Caco-2 (cell line): ENCODE results near the gene GGCT. TPM values are rescaled to one million over a fixed set of nuclear protein-coding genes. Genes with fewer than 3 reads are reported as not detected.

Experiments
- BruUV-seq: library from RNA; stranded (reverse); fragments of 400-500 nt; replicated peaks from 2 replicates; lab custom pipeline; 2021; lab: Mats Ljungman, UMichigan
- CTCF ChIA-PET: fragments of 300-600 bp; sonication (Branson Sonifier 250); formaldehyde crosslinking; loops from one replicate; lab custom pipeline; 2022; ENCODE audit warnings: antibody characterized with exemption; lab: Charles Lee
- POLR2A ChIA-PET: fragments of 300-600 bp; sonication (Branson Sonifier 250); formaldehyde crosslinking; loops from one replicate; lab custom pipeline; 2022; ENCODE audit warnings: antibody characterized with exemption; lab: Charles Lee
- DNase-seq, 2 experiments: peaks; one replicate each; pipeline versions ENCODE4 v3.0.0 to v3.0.0-alpha.2; 2020 to 2022
- H3K27me3 ChIP-seq: replicated peaks from 2 replicates; pipeline ENCODE4 v1.6.0; 2011; ENCODE audit warnings: low read length; ENCODE audit not compliant: control insufficient read depth, insufficient read depth
- H3K36me3 ChIP-seq: 2 replicates; pipeline ENCODE4 v1.5.1; 2011; ENCODE audit warnings: low read length; ENCODE audit not compliant: control insufficient read depth, insufficient read depth
- H3K4me1 ChIP-seq: fragments of 250-450 bp; sonication (Bioruptor Pico); 2 replicates; pipeline ENCODE4 v1.5.1; 2020; ENCODE audit warnings: mild to moderate bottlenecking
- H3K4me3 ChIP-seq: 2 replicates; pipeline ENCODE4 v1.5.1; 2011; ENCODE audit warnings: low read depth, mild to moderate bottlenecking, control low read depth, low read length
- H3K9me3 ChIP-seq: fragments of 250-450 bp; sonication (Bioruptor Pico); 2 replicates; pipeline ENCODE4 v1.5.1; 2020; ENCODE audit warnings: mild to moderate bottlenecking, moderate library complexity
- H3K27ac Mint-ChIP-seq: one replicate; pipeline ENCODE4 v1.8.0; 2022; ENCODE audit warnings: mixed read lengths; ENCODE audit not compliant: unreplicated experiment
- H3K27me3 Mint-ChIP-seq: one replicate; pipeline ENCODE4 v1.8.0; 2022; ENCODE audit warnings: mixed read lengths; ENCODE audit not compliant: insufficient read depth, unreplicated experiment
- H3K36me3 Mint-ChIP-seq: one replicate; pipeline ENCODE4 v1.8.0; 2022; ENCODE audit warnings: mild to moderate bottlenecking, mixed read lengths; ENCODE audit not compliant: insufficient read depth, unreplicated experiment
- H3K4me1 Mint-ChIP-seq: one replicate; pipeline ENCODE4 v1.8.0; 2022; ENCODE audit warnings: low read depth, mixed read lengths; ENCODE audit not compliant: unreplicated experiment
- H3K4me3 Mint-ChIP-seq: one replicate; pipeline ENCODE4 v1.8.0; 2022; ENCODE audit warnings: mild to moderate bottlenecking, moderate library complexity, mixed read lengths; ENCODE audit not compliant: unreplicated experiment
- H3K9me3 Mint-ChIP-seq: one replicate; pipeline ENCODE4 v1.8.0; 2022; ENCODE audit warnings: mixed read lengths; ENCODE audit not compliant: unreplicated experiment
- intact Hi-C: fragments of 100-400 bp; cut with micrococcal nuclease; formaldehyde crosslinking; loops from one replicate; pipeline ENCODE4 v1.10.0; 2022; ENCODE audit not compliant: unreplicated experiment
- total RNA-seq: library from RNA; stranded (reverse); gene quantifications from 2 replicates; pipeline ENCODE4 v1.2.3, GENCODE V29; 2022
- TF ChIP-seq, protein P1 (sequence below), 2 experiments: fragments of 200-600 bp in 1 of 2; IDR thresholded peaks; 1 replicate in 1 of 2; 2 replicates in 1 of 2; pipeline versions ENCODE4 v1.5.1 to v1.8.0; 2011 to 2022; ENCODE audit warnings: antibody characterized with exemption in 1 of 2, control low read depth in 1 of 2, inconsistent platforms in 1 of 2, low read depth in 1 of 2, low read length in 1 of 2, mild to moderate bottlenecking in 1 of 2, moderate library complexity in 1 of 2; ENCODE audit not compliant: insufficient read depth in 1 of 2, severe bottlenecking in 1 of 2, unreplicated experiment in 1 of 2

The GGCT gene
- total RNA-seq, 1 experiment from 2014 or later, result 75.2 TPM

DNA sequence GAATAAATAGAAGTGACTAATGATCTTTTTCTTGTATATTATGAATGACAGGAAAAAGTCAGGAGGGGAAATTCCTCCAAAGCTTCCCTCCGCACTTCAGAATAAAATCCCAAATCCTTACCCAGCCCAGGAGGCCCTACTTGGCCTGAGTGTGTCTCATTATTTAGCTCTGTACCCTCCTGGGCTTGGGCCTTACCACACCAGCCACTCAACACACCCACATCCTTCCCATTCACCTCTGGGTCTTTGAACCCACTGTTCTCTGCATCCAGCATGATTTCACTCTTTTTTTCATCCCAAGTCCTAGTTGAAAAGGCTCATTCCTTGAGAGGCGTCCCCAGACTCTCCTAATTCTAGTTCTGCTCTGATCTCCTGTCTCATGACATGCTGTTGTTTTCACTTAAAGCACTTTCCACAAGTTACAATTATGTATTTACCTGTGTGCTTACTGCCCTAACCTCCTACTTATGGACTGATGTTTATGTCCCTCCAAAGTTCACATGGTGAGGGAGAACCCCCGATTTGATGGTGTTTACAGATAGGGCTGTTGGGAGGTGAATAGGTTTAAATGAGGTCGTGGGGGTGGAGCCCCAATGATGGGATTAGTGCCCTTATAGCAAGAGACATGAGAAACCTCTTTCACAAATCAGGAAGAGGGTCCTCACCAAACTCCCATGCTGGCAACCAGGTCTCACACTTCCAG is 32.4 kb downstream of the GGCT start:
- TF ChIP-seq, protein P1, sequence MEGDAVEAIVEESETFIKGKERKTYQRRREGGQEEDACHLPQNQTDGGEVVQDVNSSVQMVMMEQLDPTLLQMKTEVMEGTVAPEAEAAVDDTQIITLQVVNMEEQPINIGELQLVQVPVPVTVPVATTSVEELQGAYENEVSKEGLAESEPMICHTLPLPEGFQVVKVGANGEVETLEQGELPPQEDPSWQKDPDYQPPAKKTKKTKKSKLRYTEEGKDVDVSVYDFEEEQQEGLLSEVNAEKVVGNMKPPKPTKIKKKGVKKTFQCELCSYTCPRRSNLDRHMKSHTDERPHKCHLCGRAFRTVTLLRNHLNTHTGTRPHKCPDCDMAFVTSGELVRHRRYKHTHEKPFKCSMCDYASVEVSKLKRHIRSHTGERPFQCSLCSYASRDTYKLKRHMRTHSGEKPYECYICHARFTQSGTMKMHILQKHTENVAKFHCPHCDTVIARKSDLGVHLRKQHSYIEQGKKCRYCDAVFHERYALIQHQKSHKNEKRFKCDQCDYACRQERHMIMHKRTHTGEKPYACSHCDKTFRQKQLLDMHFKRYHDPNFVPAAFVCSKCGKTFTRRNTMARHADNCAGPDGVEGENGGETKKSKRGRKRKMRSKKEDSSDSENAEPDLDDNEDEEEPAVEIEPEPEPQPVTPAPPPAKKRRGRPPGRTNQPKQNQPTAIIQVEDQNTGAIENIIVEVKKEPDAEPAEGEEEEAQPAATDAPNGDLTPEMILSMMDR (IDR thresholded peaks at IDR 0.05; ENCODE audit: insufficient read depth in 1 of 2, low read depth in 1 of 2, low read length in 1 of 2, severe bottlenecking in 1 of 2, unreplicated experiment in 1 of 2), result no peak
- POLR2A ChIA-PET, result no interaction called here
- Histone ChIP-seq H3K4me3 (no peak overlapping the region), H3K27me3 (no peaks in the 10 kb centered on the region), H3K9me3 (no peaks in the 10 kb centered on the region), H3K36me3 (no peaks in the 10 kb centered on the region), H3K4me1 (0 out of 2 replicates have a peak, but pooled peaks cover 6% of the 10 kb centered on the region)
- Mint-ChIP-seq H3K36me3 (no peaks in the 10 kb centered on the region), H3K27me3 (no peaks in the 10 kb centered on the region), H3K4me1 (peaks cover 15% of the 10 kb centered on the region), H3K9me3 (no peaks in the 10 kb centered on the region), H3K4me3 (no peak overlapping the region), H3K27ac (no peak overlapping the region)
- intact Hi-C loops, result loop anchor here (10.0 kb wide), 2 partner anchors 77 to 187 kb away; partner anchors contain the start of gene ZNRF2
- BruUV-seq, result no TSS peak
- DNase-seq, result no peak
- CTCF ChIA-PET, result interaction anchor here (1.6 kb wide), 1 partner anchor 196 kb away, joined by 4 read pairs; no protein-coding TSS in a partner anchor

DNA sequence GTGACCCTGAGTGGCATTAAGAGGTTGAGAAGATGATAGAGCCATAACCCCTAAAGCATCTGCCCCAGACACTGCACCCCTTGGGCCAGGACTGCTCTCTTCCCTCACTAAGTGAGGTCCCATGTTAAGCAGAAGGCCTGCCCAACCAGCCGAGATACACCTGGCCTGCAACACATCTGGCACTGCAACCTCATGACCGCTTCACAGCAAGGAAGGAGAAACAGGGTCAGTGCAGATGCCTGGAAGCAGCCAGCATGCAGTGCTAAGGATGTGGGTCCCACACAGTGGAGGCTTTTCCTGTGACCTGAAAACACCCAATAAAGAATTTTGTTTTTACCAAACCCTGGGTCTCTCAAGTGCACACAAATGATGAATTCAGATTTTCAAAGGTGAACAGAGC is 33.4 kb downstream of the GGCT start:
- no TSS peak for BruUV-seq
- DNase-seq, result no peak
- TF ChIP-seq, protein P1 (IDR thresholded peaks at IDR 0.05; ENCODE audit: insufficient read depth in 1 of 2, low read depth in 1 of 2, low read length in 1 of 2, severe bottlenecking in 1 of 2, unreplicated experiment in 1 of 2), result no peak
- Mint-ChIP-seq H3K27ac (no peak overlapping the region), H3K4me1 (peaks cover 12% of the 10 kb centered on the region), H3K4me3 (no peak overlapping the region), H3K36me3 (no peaks in the 10 kb centered on the region), H3K27me3 (no peaks in the 10 kb centered on the region), H3K9me3 (no peaks in the 10 kb centered on the region)
- intact Hi-C loops, result loop anchor here (10.0 kb wide), 2 partner anchors 76 to 186 kb away; partner anchors contain the start of gene ZNRF2
- Histone ChIP-seq H3K4me3 (no peak overlapping the region), H3K36me3 (no peaks in the 10 kb centered on the region), H3K27me3 (no peaks in the 10 kb centered on the region), H3K9me3 (no peaks in the 10 kb centered on the region), H3K4me1 (0 out of 2 replicates have a peak, but pooled peaks cover 4% of the 10 kb centered on the region)
- CTCF ChIA-PET, result interaction anchor here (1.6 kb wide), 1 partner anchor 195 kb away, joined by 4 read pairs; no protein-coding TSS in a partner anchor
- POLR2A ChIA-PET, result no interaction called here

DNA sequence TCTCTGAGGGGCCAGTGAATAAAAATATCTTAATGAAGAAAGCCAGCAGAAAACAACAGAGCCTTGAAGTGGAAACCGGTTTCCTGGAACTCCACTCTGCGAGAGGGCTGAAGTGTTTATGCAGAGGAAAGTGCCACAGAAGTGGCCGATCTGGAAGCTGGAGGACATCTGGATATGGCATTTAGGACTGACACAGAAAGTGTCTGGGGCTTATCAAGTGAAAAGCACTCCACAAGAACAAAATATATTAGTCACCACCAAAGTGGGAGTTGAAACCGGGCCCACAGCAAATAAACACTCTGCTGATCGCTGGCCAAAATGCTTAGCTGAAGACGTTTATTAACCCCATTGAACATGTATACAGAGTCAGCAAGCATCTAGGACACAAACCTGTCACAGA is 33.9 kb downstream of the GGCT start:
- no peaks in the 10 kb centered on the region for H3K36me3 Mint-ChIP-seq
- H3K27me3 ChIP-seq, result no peaks in the 10 kb centered on the region
- H3K36me3 ChIP-seq, result no peaks in the 10 kb centered on the region
- intact Hi-C loops, result loop anchor here (10.0 kb wide), 2 partner anchors 76 to 186 kb away; partner anchors contain the start of gene ZNRF2
- H3K9me3 ChIP-seq, result no peaks in the 10 kb centered on the region
- no TSS peak for BruUV-seq
- ChIA-PET POLR2A (no interaction called here), CTCF (interaction anchor here (1.6 kb wide), 1 partner anchor 195 kb away, joined by 4 read pairs; no protein-coding TSS in a partner anchor)
- H3K9me3 Mint-ChIP-seq, result no peaks in the 10 kb centered on the region
- H3K27me3 Mint-ChIP-seq, result no peaks in the 10 kb centered on the region
- no peak overlapping the region for H3K27ac Mint-ChIP-seq
- TF ChIP-seq, protein P1 (IDR thresholded peaks at IDR 0.05; ENCODE audit: insufficient read depth in 1 of 2, low read depth in 1 of 2, low read length in 1 of 2, severe bottlenecking in 1 of 2, unreplicated experiment in 1 of 2), result no peak
- no peak overlapping the region for H3K4me3 ChIP-seq
- H3K4me1 ChIP-seq, result no peaks in the 10 kb centered on the region
- no peak overlapping the region for H3K4me3 Mint-ChIP-seq
- no peak for DNase-seq
- peaks cover 8% of the 10 kb centered on the region for H3K4me1 Mint-ChIP-seq
